Subcutaneous preadipocyte (primary cell): Measurements from ENCODE around the gene TMEM200A. TPM values are rescaled to one million over a fixed set of nuclear protein-coding genes. Genes with fewer than 3 reads are reported as not detected.

Experiments used
- total RNA-seq: library from RNA; depleted of rRNA; stranded (reverse); fragments of >200 nt; gene quantifications from 2 replicates; pipeline ENCODE4 v1.2.3, GENCODE V29; 2012

TMEM200A gene
- 4.1 and 5.1 TPM in 2 replicates for total RNA-seq

DNA sequence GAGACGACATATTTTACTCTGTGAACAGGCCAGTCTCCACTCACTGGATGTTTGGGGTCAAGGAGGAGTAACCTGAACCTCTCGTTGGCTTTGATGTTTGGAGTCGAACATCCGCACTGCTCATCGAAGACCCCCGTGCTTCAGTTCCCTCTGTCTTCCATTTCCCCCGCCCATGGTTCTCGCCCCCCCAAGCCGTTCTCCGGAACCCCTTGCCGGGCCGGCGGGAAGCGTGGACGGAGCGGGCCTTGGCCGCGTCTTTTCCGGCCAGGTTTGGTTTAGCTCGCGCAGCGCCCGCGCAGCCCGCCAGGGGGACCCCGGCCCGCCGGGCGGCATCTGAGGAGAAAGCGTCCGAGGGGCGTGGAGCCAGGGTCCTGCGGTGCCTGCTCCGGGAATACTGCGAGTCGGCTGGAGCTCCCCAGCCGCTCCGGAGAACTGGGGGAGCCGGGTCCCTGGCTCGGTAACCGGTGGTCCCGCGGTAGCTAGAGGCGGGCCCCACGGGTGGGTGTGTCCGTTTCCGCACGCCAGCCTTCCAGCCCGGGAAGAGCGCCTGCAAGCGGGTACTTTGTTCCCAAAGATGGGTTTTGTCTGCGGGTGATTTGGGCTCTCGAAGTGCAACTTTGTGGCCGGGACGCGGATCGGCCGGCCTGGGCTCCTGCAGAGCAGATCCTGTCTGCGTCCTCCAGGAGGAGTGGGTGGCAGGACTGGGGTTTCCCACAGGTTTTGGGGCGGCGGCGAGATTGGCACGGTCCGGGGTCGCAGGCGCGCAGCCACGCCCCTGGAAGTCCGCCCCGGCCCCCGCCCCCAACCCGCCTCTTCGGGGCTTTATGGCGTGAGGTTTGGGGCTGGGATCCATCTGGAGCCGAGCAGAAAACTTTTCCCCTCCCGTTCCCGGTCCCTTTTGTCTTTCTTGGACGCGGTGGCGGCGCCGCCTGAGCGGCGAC, at the start of gene TMEM200A:
Gene TMEM200A, plus strand, starts transcription at position 852 of the 941 bp plus-strand sequence. CDS start 74,406 bp downstream, outside the sequence.

Other genes with a start within 250 kb of the TMEM200A start
- 0.20 TPM in 1 of 2 replicates, not detected in the other for gene SAMD3, start 143.1 kb upstream of the TMEM200A start, total RNA-seq